Myocyte (in vitro differentiated cells): Measurements from ENCODE around the gene FCER2. TPM values are rescaled to one million over a fixed set of nuclear protein-coding genes. Genes with fewer than 3 reads are reported as not detected.
"Not testable (repeated sequence)": the region's sequence is repeated elsewhere in the genome, so short reads cannot be mapped to it uniquely, and the experiment has no call there.

Experiments used
- DNase-seq: peaks from one replicate; pipeline ENCODE4 v3.0.0-alpha.2; 2012; ENCODE audit warnings: low read depth
- total RNA-seq: library from RNA; depleted of rRNA; stranded (reverse); fragments of >200 nt; gene quantifications from 2 replicates; pipeline ENCODE4 v1.2.3, GENCODE V29; 2014

Gene FCER2
- total RNA-seq, 1 donor from 2014 or later = not detected

DNA sequence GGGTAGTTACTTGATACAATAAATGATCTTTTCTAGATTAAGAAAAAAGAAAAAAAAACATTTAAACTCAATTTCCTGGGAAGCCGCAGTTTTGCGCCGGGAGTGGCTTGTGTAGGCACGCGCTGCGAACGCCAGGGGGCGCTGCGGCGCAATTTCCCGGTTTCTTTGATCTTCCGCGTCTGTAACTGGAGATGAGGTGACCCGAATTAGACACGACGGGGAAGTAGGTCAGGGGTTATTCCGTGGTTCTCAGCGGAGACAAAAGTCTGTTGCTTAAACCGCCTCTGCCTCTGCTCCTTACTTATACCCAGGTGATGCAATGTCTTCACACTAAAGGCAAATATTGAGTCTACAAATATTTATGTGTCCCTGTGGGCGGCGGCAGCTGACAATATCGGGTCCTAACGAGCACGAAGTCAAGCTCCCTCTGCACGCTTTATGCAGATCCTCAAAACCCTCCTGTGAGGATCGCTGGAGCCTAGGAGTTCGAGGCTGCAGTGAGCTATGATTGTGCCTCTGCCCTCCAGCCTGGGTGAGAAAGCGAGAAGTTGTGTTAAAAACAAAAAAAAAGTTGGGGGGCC is 49.8 kb downstream of the FCER2 start:
- DNase-seq = peak; percentile 83

DNA sequence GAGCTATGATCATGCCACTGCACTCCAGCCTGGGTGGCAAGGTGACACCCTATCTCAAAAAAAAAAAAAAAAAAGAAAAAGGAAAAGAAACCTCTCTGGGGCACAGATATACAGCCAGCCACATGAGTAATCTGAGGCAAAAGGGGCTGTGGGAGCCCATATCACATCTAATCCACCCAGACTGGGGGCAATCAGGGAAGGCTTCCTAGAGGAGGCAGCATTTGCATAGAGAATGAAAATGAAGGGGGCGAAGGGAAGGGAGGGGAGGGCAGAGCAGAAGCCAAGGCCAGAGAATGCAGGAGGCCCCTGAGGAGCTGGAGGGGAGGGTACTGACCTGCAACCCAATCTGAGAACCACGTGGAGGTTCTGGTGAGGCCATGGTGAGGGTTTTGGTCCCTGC is 51.8 kb downstream of the FCER2 start:
- DNase-seq = no peak

DNA sequence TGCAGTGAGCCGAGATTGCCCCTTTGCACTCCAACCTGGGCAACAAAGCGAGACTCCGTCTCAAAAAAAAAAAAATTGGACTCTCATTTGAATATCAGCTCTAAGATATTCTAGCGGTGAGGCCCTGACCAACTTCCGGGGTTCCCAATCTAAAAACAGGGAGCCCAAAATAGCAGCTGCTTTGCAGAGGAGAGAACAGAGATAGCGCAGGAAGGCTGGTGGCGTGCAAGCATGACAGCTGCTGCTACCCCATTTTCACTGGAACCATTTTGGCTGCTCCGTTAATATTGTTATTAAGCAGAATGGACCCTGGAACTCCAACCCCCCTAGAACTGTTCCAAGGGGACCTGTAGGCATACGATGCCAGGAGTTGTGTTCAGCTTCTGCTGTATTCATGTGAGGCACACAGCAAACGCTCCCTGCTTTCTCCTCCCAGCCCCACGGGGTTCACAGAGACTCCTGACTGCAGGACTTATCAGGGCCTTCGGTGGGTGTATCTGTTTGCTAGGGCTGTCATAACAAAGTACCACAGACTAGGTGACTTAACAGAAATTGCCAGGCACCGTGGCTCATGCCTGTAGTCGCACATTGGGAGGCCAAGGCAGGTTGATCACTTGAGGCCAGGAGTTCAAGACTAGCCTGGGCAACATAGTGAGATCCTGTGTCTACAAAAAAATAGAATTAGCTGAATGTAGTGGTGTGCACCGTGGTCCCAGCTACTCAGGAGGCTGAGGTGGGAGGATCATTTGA is 53.5 kb downstream of the FCER2 start:
- DNase-seq = no peak

DNA sequence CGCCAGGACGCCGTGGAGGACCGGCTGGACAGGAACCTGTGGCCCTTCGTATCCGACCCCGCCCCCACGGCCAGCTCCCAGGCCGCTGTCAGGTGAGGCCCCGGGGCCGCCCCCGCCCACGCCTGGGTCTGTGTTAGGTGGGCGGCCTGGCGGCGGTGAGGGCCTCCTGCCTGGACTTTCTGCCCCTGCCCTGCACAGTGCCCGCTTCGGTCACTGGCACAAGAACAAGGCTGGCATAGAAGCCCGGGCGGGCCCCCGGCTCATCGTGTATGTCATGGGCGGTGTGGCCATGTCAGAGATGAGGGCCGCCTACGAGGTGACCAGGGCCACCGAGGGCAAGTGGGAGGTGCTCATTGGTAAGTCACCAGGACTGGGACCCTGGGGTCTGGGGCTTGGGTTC is 54.8 kb downstream of the FCER2 start:
- no peak for DNase-seq

DNA sequence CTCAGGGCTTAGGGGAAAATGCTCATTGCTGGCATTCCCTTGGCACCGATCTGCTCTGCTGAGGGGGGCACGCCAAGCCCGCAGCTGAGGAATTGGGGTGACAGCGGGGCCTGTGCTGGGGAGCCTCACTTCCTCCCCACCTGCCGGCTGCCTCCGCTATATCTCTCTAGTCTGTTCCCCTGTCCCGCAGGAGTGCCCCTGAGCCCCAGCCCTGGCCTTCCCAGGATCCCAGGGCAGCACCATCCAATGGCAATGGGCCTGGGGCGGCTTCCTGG is 55.6 kb downstream of the FCER2 start:
- DNase-seq = no peak

DNA sequence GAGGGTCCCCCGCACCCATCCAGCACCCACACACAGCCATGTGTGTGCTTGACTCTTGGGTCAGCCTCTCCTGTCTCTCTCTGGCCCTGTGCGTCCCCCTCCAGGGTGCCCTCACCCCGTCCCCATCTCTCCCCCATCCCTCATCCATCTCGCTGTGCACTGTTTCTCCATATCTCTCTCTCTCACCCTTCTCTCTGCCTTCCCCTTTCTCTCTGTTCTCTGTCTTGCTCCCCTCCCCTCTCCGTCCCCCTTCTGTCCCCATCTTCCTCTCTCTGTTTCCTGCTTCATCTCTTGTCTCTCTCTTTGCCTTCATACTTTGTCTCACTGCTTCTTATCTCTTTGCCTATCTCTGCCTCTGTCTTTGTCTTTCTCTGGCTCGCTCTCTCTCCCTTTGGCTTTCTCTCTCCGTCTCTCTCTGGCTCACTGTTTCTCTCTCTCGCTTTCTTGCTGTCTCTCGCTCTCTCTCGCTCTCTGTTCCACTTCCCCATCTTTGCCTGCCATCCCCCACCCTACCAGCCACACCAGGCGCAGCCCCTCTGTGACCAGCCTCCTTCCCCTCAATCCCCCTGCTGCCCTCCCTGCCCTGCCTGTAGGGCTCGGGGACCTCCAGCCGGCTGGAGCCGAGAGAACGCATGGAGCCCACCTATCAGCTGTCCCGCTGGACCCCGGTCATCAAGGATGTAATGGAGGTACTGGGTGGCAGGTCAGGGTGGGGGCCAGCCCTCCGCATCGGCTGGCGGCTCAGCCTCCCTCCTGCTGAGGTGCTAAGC is 56.1 kb downstream of the FCER2 start:
- DNase-seq = no peak

DNA sequence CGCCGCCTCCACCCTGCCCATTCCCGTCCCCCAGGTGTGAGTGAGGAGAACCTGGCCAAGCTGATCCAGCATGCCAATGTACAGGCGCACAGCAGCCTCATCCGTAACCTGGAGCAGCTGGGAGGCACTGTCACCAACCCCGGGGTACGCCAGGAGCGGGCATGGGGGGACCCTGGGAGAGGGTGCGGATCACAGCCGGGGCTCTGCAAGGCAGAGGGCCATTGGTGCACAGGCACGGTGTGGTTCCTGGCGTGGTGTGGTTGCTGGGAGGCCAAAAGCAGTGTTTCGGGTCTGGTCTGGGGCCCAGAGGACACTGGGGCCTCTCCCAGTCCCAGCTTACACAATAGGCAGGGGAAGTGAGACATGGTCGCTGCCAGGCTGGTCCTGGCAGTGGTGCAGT is 56.8 kb downstream of the FCER2 start:
- no peak for DNase-seq

DNA sequence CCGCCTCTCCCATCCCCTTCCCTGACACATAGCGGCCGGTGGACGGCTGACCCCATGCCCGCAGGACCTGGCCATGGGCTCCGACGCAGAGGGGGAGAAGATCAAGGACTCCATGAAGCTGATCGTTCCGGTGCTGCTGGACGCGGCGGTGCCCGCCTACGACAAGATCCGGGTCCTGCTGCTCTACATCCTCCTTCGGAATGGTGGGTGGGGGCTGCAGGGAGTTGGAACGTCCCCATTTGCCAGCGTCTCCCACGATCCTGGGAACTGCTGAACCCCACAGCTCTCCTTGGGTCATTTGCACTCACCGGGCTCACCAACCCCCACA is 57.4 kb downstream of the FCER2 start:
- no peak for DNase-seq

DNA sequence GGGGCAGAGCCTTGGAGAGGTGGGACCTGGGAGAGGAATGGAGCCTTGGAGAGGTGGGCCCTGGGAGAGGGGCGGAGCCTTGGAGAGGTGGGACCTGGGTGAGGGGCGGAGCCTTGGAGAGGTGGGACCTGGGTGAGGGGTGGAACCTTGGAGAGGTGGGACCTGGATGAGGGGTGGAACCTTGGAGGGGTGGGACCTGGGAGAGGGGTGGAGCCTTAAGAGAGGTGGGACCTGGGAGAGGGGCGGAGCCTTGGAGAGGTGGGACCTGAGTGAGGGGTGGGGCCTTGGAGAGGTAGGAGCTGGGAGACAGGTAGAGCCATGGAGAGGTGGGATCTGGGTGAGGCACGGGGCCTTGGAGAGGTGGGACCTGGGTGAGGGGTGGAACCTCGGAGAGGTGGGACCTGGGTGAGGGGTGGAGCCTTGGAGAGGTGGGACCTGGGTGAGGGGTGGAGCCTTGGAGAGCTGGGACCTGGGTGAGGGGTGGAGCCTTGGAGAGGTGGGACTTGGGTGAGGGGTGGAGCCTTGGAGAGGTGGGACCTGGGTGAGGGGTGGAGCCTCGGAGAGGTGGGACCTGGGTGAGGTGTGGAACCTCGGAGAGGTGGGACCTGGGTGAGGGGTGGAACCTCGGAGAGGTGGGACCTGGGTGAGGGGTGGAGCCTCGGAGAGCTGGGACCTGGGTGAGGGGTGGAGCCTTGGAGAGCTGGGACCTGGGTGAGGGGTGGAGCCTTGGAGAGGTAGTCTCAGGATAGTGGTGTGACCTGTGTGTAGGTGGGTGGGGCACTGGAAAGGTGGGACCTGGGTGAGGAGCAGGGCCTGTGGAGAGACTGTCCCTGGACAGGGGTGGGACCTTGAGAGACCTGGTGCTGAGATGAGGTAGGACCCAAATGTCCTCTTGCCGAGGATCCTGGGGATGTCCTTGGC is 58.0 kb downstream of the FCER2 start:
- DNase-seq = not testable (repeated sequence)

DNA sequence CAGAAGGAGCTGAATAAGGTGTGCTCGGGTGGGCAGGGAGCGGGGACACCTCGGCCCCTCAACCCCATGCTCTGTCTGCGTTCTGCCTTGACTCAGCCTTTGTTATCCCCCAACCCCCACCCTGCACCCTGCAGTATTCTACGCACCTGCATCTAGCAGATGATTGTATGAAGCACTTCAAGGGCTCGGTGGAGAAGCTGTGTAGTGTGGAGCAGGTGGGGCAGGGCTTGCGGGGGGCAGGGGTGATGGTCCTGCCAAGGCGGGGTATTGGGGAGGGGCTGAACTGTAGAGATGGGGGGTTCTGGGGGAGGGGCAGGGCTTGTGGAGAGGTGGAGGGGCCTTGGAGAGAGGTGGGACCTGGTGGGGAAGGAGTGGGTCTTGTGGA is 58.9 kb downstream of the FCER2 start:
- DNase-seq = no peak

DNA sequence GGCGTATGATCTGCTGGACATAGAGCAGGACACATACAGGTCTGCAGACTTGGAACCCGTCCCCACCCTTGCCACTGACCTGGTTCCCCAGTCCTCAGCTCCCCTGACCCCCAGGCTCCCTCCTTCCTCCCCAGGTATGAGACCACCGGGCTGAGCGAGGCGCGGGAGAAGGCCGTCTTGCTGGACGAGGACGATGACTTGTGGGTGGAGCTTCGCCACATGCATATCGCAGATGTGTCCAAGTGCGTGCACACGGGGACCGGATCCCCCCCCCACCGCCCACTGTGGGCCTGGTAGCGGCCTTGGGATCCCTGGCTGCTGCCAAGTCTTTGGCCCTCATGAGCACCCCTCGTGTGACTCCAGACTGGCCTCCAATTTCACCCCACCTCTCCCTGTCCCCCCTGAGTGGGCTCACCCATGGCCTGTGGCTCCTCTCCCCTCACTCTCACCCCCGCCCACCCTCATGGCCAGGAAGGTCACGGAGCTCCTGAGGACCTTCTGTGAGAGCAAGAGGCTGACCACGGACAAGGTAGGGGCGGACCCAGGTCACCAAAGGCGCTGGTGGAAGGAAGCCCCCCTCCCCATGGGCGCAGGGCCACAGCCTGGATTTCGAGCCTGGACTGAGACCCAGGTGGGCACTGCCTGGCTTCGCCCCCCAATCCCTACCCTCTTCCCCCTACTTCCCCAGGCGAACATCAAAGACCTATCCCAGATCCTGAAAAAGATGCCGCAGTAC is 59.5 kb downstream of the FCER2 start:
- DNase-seq = no peak

DNA sequence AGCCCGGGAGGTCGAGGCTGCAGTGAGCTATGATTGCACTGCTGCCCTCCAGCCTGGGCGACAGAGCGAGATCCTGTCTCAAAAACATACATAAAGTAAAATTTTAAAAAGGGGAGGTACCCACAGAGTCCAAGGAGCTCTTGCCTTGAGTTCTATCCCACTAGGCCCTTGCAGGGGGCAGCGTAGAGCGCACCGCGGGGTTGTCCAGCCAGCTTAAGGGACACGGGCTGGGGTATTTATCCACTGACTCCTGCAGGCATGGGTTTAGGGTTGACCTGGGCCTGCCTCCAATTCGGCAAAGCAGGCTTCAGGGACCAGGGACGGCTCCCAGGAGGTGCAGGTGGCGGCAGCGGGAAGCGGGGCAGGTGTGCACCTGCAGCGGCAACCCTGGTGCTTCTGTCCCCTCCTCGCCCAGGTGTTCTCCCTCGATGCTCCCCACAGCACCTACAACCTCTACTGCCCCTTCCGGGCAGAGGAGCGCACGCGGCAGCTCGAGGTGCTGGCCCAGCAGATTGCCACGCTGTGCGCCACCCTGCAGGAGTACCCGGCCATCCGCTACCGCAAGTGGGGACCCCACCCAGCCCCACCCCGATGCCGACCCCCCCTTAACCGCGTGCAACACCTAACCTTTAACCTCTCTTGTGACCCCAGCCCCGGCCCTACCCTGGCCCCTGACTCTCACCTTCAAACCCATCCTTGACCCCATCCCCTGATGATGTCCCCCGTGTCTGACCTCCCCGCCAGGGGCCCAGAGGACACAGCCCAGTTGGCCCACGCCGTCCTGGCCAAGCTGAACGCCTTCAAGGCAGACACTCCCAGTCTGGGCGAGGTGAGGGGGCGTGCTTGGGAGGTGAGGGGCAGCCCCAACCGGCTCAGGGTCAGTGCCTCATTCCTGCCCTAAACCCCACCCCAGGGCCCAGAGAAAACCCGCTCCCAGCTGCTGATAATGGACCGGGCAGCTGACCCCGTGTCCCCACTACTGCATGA is 60.3 kb downstream of the FCER2 start:
- DNase-seq = no peak

DNA sequence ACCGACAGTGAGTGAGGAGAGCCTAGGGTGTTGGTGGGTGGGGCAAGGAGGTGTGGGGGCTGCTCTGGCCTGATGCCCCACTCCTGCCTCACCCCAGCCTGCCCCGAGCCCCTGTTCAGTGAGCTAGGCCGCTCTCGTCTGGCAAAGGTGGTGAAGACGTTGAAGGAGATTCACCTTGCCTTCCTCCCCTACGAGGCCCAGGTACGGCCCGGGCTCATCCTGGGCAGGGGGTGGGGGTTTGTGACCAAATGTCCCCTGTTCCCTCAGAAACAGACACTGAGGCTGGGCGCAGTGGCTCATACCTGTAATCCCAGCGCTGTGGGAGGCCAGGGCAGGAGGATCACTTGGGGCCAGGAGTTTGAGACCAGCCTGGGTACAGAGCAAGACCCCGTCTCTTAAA is 61.1 kb downstream of the FCER2 start:
- no peak for DNase-seq

DNA sequence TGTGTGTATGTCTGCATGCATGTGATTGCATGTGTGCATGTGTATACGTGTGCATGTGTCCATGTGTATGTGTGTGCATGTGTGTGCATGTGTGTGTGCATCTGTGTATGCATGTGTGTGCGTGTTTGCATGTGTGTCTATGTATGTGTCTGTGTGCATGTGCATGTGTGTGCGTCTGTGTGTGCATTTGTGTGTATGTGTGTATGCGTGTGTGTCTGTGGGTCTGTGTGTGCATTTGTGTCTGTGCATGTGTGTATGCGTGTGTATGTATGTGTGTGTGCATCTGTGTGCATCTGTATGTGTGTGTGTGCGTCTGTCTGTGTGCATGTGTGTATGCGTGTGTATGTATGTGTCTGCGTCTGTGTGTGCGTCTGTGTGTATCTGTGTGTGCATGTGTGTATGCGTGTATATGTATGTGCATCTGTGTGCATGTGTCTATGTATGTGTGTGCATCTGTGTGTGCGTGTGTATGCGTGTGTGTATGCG is 62.0 kb downstream of the FCER2 start:
- no peak for DNase-seq

DNA sequence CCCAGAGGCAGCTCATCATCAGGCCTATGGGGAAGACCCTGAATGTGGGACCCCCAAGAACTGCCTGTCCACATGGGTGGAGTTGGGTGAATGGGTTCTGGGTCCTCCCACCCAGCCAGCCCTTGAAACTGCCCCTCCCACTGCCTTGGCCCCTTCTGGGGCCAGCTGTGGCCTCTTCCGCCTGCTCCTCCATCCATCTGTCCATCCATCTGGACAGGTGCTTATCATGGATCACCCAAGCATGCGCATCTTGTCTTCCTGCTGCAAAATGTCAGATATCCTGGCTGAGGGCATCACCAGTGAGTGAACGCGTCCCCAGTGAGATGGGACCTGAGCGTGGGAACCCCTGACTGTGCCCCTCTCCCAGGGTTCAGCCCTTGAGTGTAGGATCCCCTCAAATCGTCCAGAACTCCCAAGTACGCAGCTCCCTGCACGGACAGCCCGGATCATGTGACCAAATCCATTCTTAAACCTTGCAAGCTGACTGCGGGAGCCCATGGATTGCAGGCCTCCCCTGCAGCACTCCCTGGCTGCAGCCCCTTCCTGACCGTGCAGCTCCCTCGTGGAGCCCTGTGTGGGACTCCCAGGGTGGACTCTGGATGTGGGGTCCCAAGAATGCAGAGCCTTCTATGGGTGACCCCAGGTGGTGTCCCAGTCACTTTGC is 63.0 kb downstream of the FCER2 start:
- no peak for DNase-seq
